DOHH2 (cell line): ENCODE results near the gene STAT5A.

Experiments
- CTCF ChIP-seq: fragments of 200-600 bp; sonication (generic); IDR thresholded peaks from one replicate; pipeline ENCODE4 v1.5.1; 2014; ENCODE audit warnings: antibody characterized with exemption, mild to moderate bottlenecking, low read depth, low read length; ENCODE audit not compliant: poor library complexity, severe bottlenecking
- EZH2phosphoT487 ChIP-seq: fragments of 200-600 bp; sonication (generic); IDR thresholded peaks from 2 replicates; pipeline ENCODE4 v1.6.1; 2017; ENCODE audit warnings: borderline replicate concordance, mild to moderate bottlenecking, antibody characterized with exemption, low read length, moderate library complexity, mixed read lengths

GRCh38 chr17:42354956-42355843 is 66.9 kb downstream of the STAT5A start:
- TF ChIP-seq CTCF (no peak), EZH2phosphoT487 (no peak)
